MM.1S (cell line): ENCODE measurements around the gene CD209.

ENCODE experiments used
- EZH2 ChIP-seq: fragments of 300-600 bp; sonication (generic); optimal IDR thresholded peaks from 2 replicates; pipeline ENCODE3; 2017; ENCODE audit warnings: low read depth, mild to moderate bottlenecking, antibody characterized with exemption, low read length, mixed read lengths
- EZH2phosphoT487 ChIP-seq: fragments of 300-600 bp; sonication (generic); IDR thresholded peaks from 2 replicates; pipeline ENCODE4 v1.6.1; 2018; ENCODE audit warnings: antibody characterized with exemption, low read length
- TF ChIP-seq, protein P1 (sequence below): fragments of 300-600 bp; sonication (generic); IDR thresholded peaks from 2 replicates; pipeline ENCODE4 v1.5.1; 2016; ENCODE audit warnings: antibody characterized with exemption, low read length, mixed read lengths

GRCh38 chr19:7795555-7796161, 48.3 kb upstream of the CD209 start:
- no peak; the same call in 1 of the 2 replicates for TF ChIP-seq EZH2phosphoT487
- TF ChIP-seq, protein P1, sequence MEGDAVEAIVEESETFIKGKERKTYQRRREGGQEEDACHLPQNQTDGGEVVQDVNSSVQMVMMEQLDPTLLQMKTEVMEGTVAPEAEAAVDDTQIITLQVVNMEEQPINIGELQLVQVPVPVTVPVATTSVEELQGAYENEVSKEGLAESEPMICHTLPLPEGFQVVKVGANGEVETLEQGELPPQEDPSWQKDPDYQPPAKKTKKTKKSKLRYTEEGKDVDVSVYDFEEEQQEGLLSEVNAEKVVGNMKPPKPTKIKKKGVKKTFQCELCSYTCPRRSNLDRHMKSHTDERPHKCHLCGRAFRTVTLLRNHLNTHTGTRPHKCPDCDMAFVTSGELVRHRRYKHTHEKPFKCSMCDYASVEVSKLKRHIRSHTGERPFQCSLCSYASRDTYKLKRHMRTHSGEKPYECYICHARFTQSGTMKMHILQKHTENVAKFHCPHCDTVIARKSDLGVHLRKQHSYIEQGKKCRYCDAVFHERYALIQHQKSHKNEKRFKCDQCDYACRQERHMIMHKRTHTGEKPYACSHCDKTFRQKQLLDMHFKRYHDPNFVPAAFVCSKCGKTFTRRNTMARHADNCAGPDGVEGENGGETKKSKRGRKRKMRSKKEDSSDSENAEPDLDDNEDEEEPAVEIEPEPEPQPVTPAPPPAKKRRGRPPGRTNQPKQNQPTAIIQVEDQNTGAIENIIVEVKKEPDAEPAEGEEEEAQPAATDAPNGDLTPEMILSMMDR, result no peak
- no peak for TF ChIP-seq EZH2
